Measurements from ENCODE around the gene GCGR. TPM values are rescaled to one million over a fixed set of nuclear protein-coding genes. Genes with fewer than 3 reads are reported as not detected.

The GCGR gene
- total and polyA plus RNA-seq, 10 of the 15 experiments (the other 5 are each of a cell fraction or from before 2014, with no cell fraction given), result not detected

- ChIA-PET SMC1A (ENCODE audit: uncharacterized antibody, unreplicated experiment) (no interaction called here), CTCF (interaction anchor here (1.4 kb wide), 1 partner anchor 89 kb away, joined by 5 read pairs; no protein-coding TSS in a partner anchor), POLR2A (no interaction called here), RAD21 (ENCODE audit: unreplicated experiment) (no interaction called here)
- Histone ChIP-seq H3K27ac (ENCODE audit: control insufficient read depth, insufficient read depth) (no peak overlapping the region), H4K20me1 (ENCODE audit: control insufficient read depth, insufficient read depth) (no peaks in the 10 kb centered on the region), H3K27me3 (replicated peaks in 1 of 2; ENCODE audit: control insufficient read depth in 2 of 2, insufficient read depth in 2 of 2, low read length in 1 of 2) (no peaks in the 10 kb centered on the region), H3K4me1 (ENCODE audit: control insufficient read depth, insufficient read depth, low read length) (no peaks in the 10 kb centered on the region), H3K4me2 (ENCODE audit: control insufficient read depth, insufficient read depth) (no peak overlapping the region), H3K79me2 (ENCODE audit: control insufficient read depth, insufficient read depth, low read length) (no peaks in the 10 kb centered on the region), H3K4me3 (no peak overlapping the region), H3K9ac (ENCODE audit: control insufficient read depth, insufficient read depth, low read length) (no peak overlapping the region), H3K36me3 (ENCODE audit: control insufficient read depth in 2 of 2, insufficient read depth in 2 of 2, low read length in 1 of 2) (no peaks in the 10 kb centered on the region), H2AFZ (ENCODE audit: control insufficient read depth, low read depth, low read length) (no peak overlapping the region), H3K9me3 (replicated peaks; ENCODE audit: control insufficient read depth, insufficient read depth, low read length) (no peaks in the 10 kb centered on the region)
- ATAC-seq (no peak), DNase-seq (ENCODE audit: low read depth, low spot score) (no peak), FAIRE-seq (no peak)
- in situ Hi-C loops (cut with MboI), result loop anchor here (5.0 kb wide), 1 partner anchor 107 kb away; no protein-coding TSS in a partner anchor
- intact Hi-C loops (cut with micrococcal nuclease; ENCODE audit: unreplicated experiment), result no loop called here
- BruUV-seq (replicated peaks), result no TSS peak
- 59% methylated on average over 11 of the region's 11 CpGs for WGBS (ENCODE audit: insufficient coverage, insufficient replicate concordance, low lambda C conversion rate, missing lambda C conversion rate)
- TF ChIP-seq ZBTB33 (IDR thresholded peaks at IDR 0.05) (no peak), ASH2L (IDR thresholded peaks at IDR 0.05; ENCODE audit: borderline replicate concordance, low read depth) (no peak), TAF1 (IDR thresholded peaks at IDR 0.05; ENCODE audit: borderline replicate concordance, low read depth, low read length) (no peak), SMAD5 (IDR thresholded peaks at IDR 0.05; ENCODE audit: low read depth) (no peak), ZBED1 (IDR thresholded peaks at IDR 0.05; ENCODE audit: borderline replicate concordance) (no peak), MYB (IDR thresholded peaks at IDR 0.05; ENCODE audit: borderline replicate concordance, low read depth, low read length) (no peak), LARP7 (IDR thresholded peaks at IDR 0.05) (no peak), POU2F2 (IDR thresholded peaks at IDR 0.05; ENCODE audit: borderline replicate concordance, low read depth, low read length) (no peak), PKNOX1 (IDR thresholded peaks at IDR 0.05) (no peak), RELB (IDR thresholded peaks at IDR 0.05; ENCODE audit: low read depth) (no peak), ZNF592 (IDR thresholded peaks at IDR 0.05) (no peak), CREB1 (IDR thresholded peaks at IDR 0.05; ENCODE audit: low read depth) (no peak), SREBF2 (IDR thresholded peaks at IDR 0.05; ENCODE audit: low read length) (no peak), E2F4 (IDR thresholded peaks at IDR 0.05; ENCODE audit: low read depth, low read length) (no peak), FOS (IDR thresholded peaks at IDR 0.05; ENCODE audit: borderline replicate concordance, extremely low read depth, insufficient read length) (no peak), JUND (IDR thresholded peaks at IDR 0.05; ENCODE audit: low read depth, low read length) (no peak)
Observed at GRCh38 chr17:81824595-81824994, 20.6 kb downstream of the GCGR start.
